Mesenteric fat pad (tissue), 1 donor: Measurements from ENCODE around the gene KIRREL3. TPM values are rescaled to one million over a fixed set of nuclear protein-coding genes. Genes with fewer than 3 reads are reported as not detected.
A peak's percentile ranks its signal among the peaks of the same experiment; 100 is the strongest.

Experiments used
- DNase-seq: peaks from one replicate; pipeline ENCODE4 v3.0.0-alpha.2; 2020; ENCODE audit warnings: low spot score
- total RNA-seq: library from RNA; stranded (reverse); fragmentation: NEBNext Ultra II Directional; extraction: Animal tissue kit (Norgen Biotek cat#: 25700); gene quantifications from one replicate; pipeline ENCODE4 v1.2.1, GENCODE V29; 2021
- donor health status: DM: yes; HTN: yes; CAD: no.

KIRREL3 gene
- total RNA-seq, 1 donor from 2014 or later = 0.13 TPM

DNA sequence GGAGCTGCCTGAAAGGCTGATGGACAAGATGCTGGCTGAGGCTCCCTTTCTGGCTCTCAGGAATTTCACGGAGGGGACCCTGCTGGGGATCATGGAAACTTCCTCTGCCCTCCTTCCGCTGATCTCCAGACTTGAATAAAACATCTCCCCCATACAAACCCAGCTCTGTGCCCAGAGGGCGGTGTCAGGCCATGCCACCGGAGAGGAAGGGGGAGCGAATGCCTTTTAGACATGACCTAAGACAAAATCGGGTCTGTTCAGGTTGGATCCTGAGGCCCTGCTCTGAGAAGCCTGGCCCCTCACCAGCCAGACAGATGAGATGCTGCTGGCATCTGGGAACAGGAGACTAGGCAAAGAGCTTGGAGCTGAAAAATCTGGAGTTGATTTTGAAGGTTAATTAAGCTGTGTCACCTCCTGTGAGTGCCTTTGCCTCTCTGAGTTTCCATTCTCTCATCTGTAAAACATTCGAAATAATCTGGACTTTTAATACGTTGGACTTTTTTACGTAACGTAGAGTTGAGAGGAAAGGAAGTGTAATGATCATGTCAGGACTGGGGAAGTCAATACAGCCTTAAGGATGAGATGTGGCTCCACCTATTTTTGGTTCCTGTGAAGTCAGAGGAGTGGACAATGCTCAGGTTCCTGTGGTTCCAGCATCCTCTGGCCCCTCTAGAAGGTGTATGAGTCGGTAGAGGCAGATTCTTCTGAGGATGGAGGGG, 481.4 kb downstream of the KIRREL3 start:
- no peak for DNase-seq

DNA sequence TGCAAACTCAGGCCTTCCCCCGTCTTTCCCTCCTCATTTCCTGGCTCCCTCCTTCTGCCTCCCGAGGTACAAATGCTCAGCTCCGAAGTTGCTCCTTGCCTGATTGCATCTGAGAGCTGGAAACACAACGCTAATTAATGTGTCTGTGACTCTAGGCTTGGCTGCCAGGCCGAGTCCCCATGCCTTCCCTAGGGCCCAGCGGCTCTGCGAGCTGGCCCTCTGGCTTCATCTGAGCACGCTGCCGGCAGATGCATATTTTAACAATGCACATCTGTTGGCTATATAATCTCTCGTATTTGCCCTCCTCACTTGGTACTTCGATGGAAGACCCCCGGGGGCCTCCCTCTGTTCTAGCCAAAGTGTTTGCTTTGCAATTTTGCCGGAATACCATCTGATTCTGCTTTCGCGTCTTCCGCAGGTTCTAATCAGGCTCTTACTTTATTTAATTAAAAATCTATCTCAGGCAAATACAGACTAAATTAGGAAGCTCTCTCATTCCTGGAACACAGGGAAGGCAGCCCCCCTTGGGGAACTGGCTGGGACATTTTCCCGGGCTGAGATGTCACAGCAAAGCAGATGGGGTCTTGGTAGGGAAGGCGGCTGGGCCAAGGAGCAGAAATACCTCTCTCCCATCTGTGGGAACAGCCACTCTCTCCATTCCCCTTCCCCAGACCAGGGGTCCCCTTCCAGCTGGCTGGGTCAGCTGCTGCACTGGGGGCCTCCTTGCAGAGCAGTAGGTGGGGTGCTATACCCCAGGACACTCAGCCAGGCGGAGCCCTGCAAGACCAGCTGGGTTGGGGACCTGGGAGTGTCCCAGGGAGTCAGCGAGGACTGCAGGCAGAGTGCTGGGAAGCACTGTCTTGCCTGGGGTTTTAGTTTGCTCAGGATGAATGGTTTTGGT, 482.2 kb downstream of the KIRREL3 start:
- no peak for DNase-seq

DNA sequence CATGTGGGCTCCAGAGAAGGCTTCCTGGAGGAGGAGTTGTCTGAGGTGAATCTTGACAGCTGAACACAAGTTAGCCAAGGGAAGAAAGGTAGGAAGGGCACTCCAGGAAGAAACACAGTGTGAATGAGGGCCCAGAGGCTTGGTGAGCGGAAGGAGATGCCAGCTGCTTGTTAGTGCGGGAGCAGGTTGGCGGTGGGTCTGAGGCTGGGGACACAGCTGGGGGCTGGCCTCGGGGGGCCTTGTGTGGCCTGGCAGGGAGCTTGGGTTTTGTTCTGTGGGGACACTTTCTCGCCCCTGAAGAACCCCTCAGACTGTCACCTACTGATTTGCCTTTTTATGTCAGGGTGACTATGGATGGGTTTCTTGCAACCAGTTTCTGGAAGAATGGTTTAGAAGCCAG, 485.1 kb downstream of the KIRREL3 start:
- DNase-seq = no peak

DNA sequence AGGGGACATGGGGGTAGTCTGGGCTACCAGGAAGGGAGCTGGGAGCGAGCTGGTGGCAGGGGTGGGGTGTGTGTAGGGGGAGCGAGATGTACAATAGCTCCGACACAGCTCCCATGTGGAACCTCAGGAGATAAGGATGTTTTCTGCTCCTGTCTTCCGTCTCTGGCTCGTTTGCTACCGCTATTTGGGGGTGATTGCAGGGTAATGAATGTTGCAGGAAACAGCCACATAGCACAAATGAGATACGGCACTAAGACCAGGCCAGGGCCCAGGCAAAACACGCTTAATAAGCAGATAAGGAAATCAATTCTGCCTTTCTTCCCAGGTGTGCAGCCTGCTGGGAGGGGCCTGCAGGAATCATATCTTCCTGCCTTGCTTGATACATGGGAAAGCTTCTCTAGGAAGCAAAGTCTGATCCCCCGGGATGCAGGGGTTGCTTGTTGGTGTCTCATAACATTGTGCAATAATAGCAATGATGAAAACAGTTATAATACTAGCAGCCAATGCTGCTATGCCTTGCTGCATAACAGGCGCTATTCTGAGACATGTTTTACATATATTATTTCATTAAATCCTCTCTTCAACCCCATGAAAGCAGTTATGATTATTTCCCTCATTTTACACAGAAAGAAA, 486.4 kb downstream of the KIRREL3 start:
- no peak for DNase-seq

DNA sequence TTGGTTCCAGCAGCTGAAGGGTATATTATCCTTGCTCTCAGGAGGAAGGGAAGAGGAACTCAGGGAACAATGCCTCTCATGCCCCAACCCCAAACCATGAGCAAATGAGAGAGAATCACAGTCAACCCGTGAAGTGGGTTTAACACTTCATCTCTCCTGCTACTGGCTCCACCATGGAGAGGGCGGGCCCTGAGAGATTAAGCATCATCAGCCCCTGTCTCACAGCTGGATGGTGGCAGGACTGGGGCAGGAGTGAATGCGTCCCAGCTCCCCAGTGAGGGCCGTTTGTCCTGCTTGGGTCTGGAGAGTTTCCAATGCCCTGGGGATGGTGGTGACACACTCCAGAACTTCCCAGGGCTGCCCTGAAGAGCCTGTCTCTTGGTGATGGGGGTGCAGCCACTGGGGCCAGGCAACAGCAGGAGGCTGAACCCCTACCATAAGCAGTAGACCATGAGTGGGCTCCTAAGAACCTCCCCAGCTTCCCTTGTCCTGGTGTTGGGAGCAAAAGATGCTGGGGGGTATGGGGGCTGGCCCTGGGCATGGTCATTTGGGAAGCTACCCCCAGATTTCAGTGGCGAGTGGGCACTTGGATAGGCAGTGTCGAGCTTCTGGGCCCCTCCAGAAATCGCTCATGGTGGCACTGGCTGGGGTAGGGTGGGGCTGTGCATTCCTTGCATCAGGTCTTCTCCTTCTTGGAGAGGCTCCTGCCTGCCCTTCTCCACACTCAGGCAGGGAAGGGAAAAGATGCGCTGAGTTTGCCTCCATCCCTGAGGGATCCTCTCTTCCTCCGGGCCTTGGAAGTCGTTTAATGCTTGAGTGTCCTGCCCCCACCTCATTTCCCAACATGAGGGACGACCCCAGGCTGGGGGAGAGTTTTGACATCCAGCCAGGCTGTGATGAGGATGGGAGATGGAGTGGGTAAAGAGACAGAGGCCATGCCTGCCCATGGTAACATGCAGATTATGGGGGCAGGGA, 487.5 kb downstream of the KIRREL3 start:
- no peak for DNase-seq

DNA sequence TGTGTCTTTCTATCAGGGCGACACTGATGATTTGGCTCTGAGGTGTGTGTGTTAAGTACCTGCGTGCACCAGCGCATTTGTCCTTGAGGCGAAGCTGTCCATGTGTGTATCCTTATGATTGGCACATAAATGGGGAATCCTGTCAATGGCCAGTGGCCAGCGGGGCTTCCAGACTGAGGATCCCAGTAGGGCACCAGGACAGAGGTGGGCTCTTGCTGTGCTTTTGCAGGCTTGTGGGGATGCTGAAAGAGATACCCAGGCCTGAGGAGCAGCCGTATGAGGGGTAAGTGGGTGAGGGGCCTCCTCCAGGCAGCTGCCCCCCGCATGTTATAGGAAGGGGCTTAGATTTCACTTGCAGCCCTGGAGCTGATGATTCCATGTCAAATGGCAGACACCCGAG, 488.3 kb downstream of the KIRREL3 start:
- peak; percentile 72 for DNase-seq

DNA sequence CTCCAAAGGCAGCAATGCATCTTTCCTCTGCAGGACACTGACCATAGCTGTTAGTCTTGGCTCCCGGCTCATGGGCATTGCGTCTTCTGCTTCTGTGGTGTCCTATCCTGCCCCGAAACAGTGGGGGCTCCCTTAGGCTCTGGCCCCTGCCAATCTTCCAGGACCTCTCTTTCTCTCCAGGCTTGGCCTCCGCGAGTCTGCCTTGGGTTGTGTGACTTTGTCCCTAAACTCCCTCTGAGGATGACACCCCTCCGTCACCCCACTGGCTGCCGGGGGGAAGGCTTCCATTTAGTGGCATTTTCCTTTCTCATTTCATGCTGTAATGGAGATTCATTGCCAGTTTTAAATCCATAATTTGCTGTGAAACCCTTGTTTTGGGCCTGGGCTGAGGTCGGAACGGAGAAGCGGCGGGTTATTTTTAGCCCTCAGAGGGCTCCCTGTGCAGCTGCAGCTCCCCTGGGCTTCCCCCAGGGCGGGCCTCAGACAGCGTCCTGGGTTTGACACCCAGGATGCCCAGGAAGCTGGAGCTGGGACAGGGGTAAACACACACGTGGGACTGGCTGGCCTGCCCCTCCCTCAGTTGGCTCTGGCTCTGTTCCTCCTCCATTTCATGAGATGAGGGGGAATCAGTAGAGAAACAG, 489.0 kb downstream of the KIRREL3 start:
- peak; percentile 79 for DNase-seq

DNA sequence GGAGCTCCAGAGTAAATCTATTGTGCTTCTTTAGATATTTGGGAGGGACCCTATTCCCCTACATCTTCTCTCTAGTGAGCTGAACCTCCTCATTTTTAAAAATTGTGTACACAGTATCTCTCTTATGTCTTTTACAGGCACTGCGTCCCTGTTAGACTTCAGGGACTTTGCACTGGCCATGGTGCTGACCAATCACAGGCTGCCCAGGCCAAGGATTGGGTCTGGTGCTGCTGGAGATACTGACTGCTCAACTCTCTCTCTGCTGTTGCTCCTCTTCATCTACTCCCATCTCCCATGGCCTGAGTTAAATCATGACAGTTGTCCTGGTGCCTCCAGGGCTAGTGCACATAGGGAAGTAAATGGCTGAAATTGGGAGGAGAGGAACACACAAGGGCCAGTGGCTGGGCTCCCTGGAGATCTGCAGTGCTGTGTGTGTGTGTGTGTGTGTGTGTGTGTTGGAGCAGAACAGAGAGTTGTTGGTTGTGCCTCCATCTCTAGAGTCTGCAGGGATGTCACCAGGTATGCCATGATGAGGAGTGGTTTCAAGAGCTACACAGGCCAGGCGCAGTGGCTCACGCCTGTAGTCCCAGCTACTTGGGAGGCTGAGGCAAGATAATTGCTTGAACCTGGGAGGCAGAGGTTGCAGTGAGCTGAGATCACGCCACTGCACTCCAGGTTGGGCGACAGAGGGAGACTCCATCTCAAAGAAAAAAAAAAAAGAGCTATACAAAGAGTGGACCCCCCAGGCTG, 489.8 kb downstream of the KIRREL3 start:
- DNase-seq = peak; percentile 49

DNA sequence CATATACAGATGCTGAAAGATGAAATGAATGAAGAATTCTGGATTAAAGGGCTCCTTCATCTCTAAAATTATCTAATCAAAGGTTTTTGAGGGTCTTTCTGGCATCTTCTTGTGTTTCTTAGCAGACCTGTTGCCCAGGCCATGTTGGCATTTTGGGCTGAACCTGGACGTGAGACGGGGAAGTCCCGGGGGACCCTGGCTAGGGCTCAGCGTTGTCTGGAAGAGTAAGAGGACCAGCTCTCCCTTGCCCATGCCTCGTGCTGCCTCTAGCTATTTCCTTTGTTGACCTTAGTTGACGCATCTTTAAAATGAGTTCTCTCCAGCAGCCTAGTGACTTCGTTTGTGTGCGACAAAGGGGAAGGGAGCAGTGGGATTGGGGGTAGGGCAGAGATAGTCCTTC, 492.9 kb downstream of the KIRREL3 start:
- peak; percentile 75 for DNase-seq

DNA sequence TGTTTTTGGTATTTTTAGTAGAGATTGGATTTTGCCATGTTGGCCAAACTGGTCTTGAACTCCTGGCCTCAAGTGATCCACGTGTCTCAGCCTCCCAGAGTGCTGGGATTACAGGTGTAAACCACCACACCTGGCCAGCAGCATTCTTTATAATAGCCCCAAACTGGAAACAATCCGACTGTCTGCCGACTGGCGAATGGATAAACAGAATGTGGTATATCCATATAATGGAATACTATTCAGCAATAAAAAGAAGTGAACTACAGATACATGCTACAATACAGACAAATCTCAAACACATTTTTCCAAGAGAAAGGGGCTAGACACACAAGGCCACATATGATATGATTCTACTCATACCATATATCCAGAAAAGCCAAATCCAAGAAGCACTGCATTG, 493.8 kb downstream of the KIRREL3 start:
- DNase-seq = peak; percentile 22

DNA sequence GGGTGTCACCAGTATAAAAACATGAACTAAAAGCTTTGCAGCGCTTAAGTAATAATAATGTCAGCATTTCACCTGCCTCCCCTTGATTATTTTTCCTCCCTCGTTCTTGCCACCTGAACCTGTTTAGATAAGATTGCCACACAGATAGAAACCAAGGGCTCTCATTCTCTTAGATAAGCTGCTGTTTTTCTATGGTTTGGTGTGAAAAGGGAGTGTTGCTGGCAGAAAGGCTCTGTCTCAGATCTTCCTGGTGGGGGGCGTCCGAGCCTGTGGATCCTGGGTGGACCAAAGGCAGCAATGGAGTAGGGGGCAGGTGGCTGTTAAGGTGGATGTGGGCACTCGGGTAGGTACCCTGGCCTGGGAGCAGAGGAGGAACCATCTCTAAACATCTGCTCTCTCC, 497.6 kb downstream of the KIRREL3 start:
- peak; percentile 49 for DNase-seq

DNA sequence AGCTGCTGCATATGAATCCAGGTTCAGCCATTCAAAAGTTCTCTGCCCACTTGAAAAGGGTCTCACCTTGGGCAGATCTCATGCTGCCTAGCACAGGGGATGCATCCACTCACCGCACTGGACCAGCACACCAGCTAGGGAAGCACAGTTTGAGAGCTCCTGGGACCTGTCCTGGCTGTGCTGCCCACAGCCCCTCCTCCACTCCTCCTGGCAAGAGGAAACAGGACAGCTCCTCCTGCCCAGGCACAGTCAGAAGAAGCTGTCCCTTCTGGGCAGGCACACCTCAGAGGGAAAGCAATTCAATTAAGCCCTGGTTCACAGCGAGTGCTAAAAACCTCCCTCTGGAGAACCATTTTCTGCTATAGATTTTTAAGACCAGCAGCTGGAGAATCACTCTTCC, 498.4 kb downstream of the KIRREL3 start:
- peak; percentile 85 for DNase-seq

DNA sequence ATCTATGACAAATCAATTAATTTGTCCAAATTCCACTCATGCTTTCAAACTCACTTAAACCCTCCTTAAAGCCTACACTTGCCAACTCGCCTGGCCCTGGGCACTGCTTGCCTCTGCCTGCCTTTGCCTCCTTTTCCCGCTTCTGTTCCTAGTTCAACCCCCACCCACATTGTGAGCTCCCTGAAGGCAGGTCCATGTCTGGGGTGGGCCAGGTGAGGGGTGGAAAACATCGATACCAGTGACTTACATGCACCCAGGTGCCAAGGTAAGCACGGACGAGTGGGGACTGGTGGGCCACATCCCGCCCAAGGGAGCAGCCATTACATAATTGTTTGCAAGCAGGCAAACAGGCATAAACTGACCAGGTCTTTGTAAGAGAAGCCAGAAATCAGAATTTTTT, 498.9 kb downstream of the KIRREL3 start:
- DNase-seq = peak; percentile 47

DNA sequence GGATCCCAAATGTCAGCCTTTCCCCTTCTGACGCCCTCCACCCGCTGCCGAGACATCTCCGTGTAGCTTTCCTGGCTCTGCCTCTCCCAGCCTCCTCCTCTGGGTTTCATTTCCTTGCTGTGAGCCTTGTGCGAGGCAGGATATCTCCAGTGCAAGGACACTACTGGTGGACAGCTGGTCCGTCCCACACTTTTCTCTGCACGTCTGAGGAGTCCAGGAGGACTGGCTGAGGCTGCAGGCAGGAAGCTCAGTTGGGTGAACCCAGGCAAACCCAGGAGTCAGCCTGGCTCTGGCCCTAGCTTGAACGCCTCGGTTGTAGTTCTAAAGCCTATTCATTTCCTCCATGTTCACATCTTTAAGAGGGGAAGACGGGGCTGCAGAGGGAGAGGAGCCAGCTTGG, 499.6 kb downstream of the KIRREL3 start:
- DNase-seq = peak; percentile 82

DNA sequence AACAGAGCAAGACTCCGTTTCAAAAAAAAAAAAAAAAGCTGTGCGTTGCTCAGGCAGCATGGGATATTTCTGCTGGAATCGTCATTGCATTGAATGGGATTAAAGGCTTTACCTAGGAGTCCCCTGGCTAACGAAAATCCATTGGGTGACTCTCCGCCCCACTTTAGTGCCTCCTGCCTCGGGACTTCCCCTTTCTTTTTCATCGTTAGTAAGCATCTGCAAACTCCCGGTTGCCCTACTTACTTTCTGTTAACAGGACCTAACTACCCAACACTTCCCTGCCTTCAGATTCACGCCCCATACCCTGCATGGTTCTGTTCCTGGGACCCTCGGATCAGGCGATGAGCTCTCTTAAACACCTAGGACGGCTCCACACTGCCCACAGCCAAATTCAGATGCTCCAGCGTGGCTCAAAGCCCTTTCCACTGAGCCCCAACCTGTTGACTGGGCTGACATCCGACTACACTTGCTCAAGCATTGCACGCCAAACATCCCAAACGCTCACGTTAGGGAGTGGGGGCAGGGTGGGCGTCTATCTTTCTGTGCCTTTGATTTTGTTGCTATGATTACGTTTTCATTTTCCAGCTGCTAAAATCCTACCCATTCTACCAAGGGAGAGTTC, 501.3 kb downstream of the KIRREL3 start:
- peak; percentile 71 for DNase-seq

DNA sequence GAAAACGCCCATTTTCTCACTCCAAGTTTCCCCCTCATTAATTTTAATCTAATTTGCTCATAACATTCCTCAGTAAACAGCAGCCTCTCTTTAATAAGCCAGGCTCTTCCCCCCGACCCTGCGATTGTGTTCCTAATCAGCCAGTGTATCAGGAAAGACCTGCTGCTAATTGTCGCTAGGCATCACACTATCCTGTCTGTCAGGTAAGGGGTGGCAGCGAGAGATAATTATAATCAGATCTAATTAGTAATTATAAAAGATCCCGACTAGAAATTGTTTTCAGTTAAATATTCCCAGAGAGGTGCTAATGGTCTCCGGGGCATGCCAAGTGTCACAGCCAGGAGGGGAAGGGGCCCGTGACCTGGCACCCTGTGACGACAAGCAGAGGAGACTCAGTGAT, 502.3 kb downstream of the KIRREL3 start:
- no peak for DNase-seq

DNA sequence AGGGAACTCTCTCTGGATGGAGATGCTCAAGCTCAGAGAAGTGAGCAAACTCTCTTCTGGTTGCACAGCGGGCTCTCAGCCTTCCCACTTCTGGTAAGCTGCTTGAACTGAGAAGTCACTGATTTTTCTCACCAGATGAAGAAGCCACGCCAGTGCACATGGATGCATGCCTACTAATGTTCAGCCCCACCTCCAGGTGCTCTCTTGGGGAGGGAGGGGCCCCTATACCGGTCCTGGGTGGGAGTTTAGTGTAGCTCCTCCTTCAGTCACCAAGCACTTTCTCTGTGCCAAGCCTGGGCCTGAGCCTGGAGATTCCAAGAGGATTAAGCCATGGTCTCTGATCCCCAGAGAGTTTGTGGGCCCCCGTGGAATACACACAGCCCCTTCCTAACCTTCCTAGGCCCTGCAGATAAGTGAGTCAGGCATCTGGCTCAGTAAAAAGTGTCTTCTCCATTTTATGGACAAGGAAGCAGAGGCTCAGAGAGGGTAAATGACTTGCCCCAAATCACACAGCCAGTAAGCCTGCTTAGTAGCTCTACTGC, 502.9 kb downstream of the KIRREL3 start:
- peak; percentile 37 for DNase-seq

DNA sequence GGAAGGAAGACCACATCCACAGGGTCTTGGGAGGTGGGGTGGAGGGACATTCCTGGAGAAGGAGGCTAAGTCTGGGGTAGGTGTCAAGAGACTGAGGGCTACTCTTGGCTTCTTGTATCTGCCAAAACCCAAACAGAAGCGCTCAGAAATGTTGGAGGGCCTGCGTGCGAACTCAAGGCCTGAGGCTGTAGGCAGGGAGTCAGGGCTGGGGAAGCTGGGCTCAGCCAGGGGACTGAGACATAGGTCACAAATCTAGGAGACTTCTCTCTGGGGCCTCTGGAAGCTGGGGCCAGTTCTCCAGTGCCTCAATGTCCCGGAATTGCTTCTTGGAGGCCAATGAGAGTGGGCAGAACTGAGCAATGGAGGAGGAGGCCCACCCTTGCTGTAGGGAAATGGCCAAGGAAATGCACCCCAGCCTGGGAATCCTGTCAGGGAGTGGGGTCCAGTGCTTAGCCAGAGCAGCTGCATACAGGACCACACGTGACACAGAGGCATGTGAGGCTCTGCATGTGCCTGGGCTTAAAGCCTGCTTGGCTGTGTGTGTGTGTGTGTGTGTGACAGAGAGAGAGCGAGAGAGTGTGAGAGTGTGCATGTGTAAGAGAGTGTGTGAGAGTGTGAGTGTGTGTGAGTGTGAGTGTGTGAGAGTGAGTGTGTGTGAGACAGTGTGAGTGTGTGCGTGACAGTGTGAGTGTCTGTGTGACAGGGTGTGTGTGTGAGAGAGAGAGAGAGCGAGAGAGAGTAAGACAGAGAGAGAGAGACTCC, 503.8 kb downstream of the KIRREL3 start:
- peak; percentile 45 for DNase-seq
